Gastrocnemius medialis (tissue), 4 donors: ENCODE measurements around the gene DTL. TPM values are rescaled to one million over a fixed set of nuclear protein-coding genes. Genes with fewer than 3 reads are reported as not detected.

ENCODE experiments used
- ATAC-seq, 2 donors: fragments of 150-250 bp; one replicate each; pipeline ENCODE4 v1.9.1; 2016
- DNase-seq, 2 donors: peaks; one replicate each; pipeline ENCODE4 v3.0.0-alpha.2; 2019
- H3K27ac ChIP-seq, 4 donors: fragments of 200-600 bp; sonication (generic); 1 replicate in 1 of 4; 2 replicates in 3 of 4; pipeline ENCODE4 v1.5.1; 2016 to 2018; ENCODE audit warnings: mild to moderate bottlenecking in 2 of 4, moderate library complexity in 1 of 4
- H3K27me3 ChIP-seq, 3 donors: fragments of 200-600 bp; sonication (generic) in 2 of 3; 1 replicate in 1 of 3; 2 replicates in 2 of 3; pipeline versions ENCODE4 v1.5.1 to v1.6.0; 2016 to 2019; ENCODE audit warnings: mild to moderate bottlenecking in 1 of 3, moderate library complexity in 1 of 3
- H3K36me3 ChIP-seq, 2 donors: fragments of 200-600 bp; sonication (generic) in 1 of 2; one replicate each; pipeline ENCODE4 v1.5.1; 2017 to 2018
- H3K4me1 ChIP-seq, 2 donors: fragments of 200-600 bp; sonication (generic) in 1 of 2; one replicate each; pipeline ENCODE4 v1.5.1; 2016 to 2017; ENCODE audit warnings: mild to moderate bottlenecking in 2 of 2
- H3K4me3 ChIP-seq, 4 donors: fragments of 200-600 bp; sonication (generic) in 3 of 4; 1 replicate in 1 of 4; 2 replicates in 3 of 4; pipeline ENCODE4 v1.5.1; 2016 to 2019; ENCODE audit warnings: mild to moderate bottlenecking in 2 of 4
- H3K9me3 ChIP-seq, 3 donors: fragments of 200-600 bp; sonication (generic) in 2 of 3; 1 replicate in 1 of 3; 2 replicates in 2 of 3; pipeline ENCODE4 v1.5.1; 2016 to 2019
- CTCF ChIP-seq, 5 experiments: fragments of 450-650 bp in 3 of 5; fragments of 200-600 bp in 2 of 5; sonication (generic) in 2 of 5; IDR thresholded peaks in 4 of 5; conservative IDR thresholded peaks in 1 of 5; 1 replicate in 4 of 5; 2 replicates in 1 of 5; pipeline ENCODE4 v1.5.1; 2016 to 2019; ENCODE audit warnings: antibody characterized with exemption in 5 of 5, mild to moderate bottlenecking in 3 of 5, moderate library complexity in 3 of 5
- POLR2A ChIP-seq, 2 donors: fragments of 450-650 bp; IDR thresholded peaks; one replicate each; pipeline ENCODE4 v1.6.1; 2017; ENCODE audit warnings: antibody characterized with exemption in 2 of 2, mild to moderate bottlenecking in 2 of 2, moderate library complexity in 2 of 2
- in situ Hi-C, 4 donors: fragments of 200-750 bp; cut with MboI; loops; one replicate each; pipeline versions ENCODE4 v1.15.0 to v1.8.0; 2017; ENCODE audit warnings: low sequenced_read_pairs in 4 of 4
- intact Hi-C: fragments of 100-400 bp; cut with DNase I; formaldehyde crosslinking; loops from one replicate; pipeline ENCODE4 v1.15.1; 2023; ENCODE audit warnings: low total_unique reads
- total RNA-seq, 4 donors: library from RNA; depleted of rRNA; stranded (reverse); fragments of >200 nt; gene quantifications; one replicate each; pipeline versions ENCODE4 v1.1.0 to v1.2.3, GENCODE V29; 2016

DTL gene
- total RNA-seq, 4 donors from 2014 or later = 0.52 to 1.8 TPM; not detected in 2

- Histone ChIP-seq H3K9me3 (no peaks in the 10 kb centered on the region), H3K27ac (no peak overlapping the region), H3K4me1 (no peaks in the 10 kb centered on the region), H3K4me3 (no peak overlapping the region), H3K36me3 (no peaks in the 10 kb centered on the region), H3K27me3 (no peaks in the 10 kb centered on the region)
- in situ Hi-C loops = loop anchor here (5.0 to 25.0 kb wide), 4 partner anchors 299 to 394 kb away; no protein-coding TSS in a partner anchor
- peak; percentile 51 to 58 for ATAC-seq
- intact Hi-C loops = loop anchor here (2.0 kb wide), 1 partner anchor 394 kb away; no protein-coding TSS in a partner anchor
- TF ChIP-seq CTCF (IDR thresholded peaks at IDR 0.05 in 4 of 5, conservative IDR thresholded peaks at IDR 0.05 in 1 of 5) (peak; percentile 38 to 66 (median 50)), POLR2A (IDR thresholded peaks at IDR 0.05) (no peak)
- no peak for DNase-seq
Observed at GRCh38 chr1:212062832-212063438, 27.4 kb downstream of the DTL start.

DNA sequence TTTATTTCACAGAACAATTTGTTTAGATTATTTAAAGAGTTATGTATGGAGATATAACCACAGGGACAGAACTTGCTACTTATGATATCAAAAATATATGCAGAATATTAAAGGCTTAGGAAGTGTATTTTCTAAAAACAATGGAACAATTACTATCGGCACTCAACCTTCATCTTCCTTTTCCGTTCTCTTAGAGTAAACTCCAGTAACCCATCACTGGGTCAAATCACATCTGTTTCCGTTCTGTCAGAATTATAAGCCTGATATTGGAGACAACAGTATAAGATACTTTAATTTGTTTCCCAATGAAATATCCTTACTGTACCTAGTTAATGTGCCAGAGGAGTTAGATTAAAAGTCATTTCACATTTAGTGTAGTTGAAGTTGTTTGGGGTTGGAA is 32.2 kb downstream of the DTL start:
- Histone ChIP-seq H3K9me3 (no peaks in the 10 kb centered on the region), H3K4me3 (no peak overlapping the region), H3K27ac (peak overlapping the region in 1 of 4 donors; percentile 56), H3K27me3 (no peaks in the 10 kb centered on the region), H3K4me1 (peaks cover 0 to 8% of the 10 kb centered on the region in 2 donors), H3K36me3 (no peaks in the 10 kb centered on the region)
- ATAC-seq = peak in 1 of 2 donors; percentile 21
- intact Hi-C loops = no loop called here
- no peak for DNase-seq
- in situ Hi-C loops = loop anchor here in 2 of 4 donors (10.0 to 25.0 kb wide), 2 partner anchors 295 to 387 kb away; no protein-coding TSS in a partner anchor
- TF ChIP-seq CTCF (IDR thresholded peaks at IDR 0.05 in 4 of 5, conservative IDR thresholded peaks at IDR 0.05 in 1 of 5) (no peak), POLR2A (IDR thresholded peaks at IDR 0.05) (no peak)

- Histone ChIP-seq H3K9me3 (no peaks in the 10 kb centered on the region), H3K36me3 (no peaks in the 10 kb centered on the region), H3K27me3 (no peaks in the 10 kb centered on the region), H3K4me3 (no peak overlapping the region), H3K4me1 (peaks cover 10 to 22% of the 10 kb centered on the region in 2 donors), H3K27ac (peak overlapping the region in 3 of 4 donors; percentile 9 to 40 (median 17))
- peak; percentile 51 to 64 for ATAC-seq
- intact Hi-C loops (loop anchor here (1.0 to 2.0 kb wide), 3 partner anchors 246 to 386 kb away; no protein-coding TSS in a partner anchor), in situ Hi-C loops (loop anchor here (5.0 to 25.0 kb wide), 4 partner anchors 216 to 296 kb away; partner anchors contain the start of gene PPP2R5A (in 1 of the 4))
- TF ChIP-seq POLR2A (IDR thresholded peaks at IDR 0.05) (no peak), CTCF (IDR thresholded peaks at IDR 0.05 in 4 of 5, conservative IDR thresholded peaks at IDR 0.05 in 1 of 5) (peak; percentile 72 to 96 (median 84))
- no peak for DNase-seq
Observed at GRCh38 chr1:212070720-212071302, 35.3 kb downstream of the DTL start.

DNA sequence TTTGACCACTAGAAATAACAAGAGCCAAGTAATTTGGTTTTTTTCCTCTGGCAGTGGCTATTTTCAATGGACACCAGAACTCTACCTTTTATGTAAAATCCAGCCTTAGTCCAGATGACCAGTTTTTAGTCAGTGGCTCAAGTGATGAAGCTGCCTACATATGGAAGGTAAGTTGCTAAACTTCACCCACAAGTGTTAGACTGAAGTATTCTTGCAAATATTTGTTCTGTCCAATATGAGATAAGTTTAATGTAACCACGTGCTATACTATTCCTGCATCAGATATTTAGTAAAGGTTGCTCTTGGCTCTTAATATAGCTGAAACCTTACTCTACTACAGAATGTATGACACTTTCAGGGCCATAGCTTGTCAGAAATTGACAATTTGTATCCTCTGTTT is 36.5 kb downstream of the DTL start:
- TF ChIP-seq POLR2A (IDR thresholded peaks at IDR 0.05) = no peak
- no peak for TF ChIP-seq CTCF (IDR thresholded peaks at IDR 0.05 in 4 of 5, conservative IDR thresholded peaks at IDR 0.05 in 1 of 5)
- Histone ChIP-seq H3K9me3 (no peaks in the 10 kb centered on the region), H3K4me3 (no peak overlapping the region), H3K36me3 (no peaks in the 10 kb centered on the region), H3K27ac (peak overlapping the region in 1 of 4 donors; percentile 20), H3K27me3 (no peaks in the 10 kb centered on the region), H3K4me1 (peaks cover 17 to 33% of the 10 kb centered on the region in 2 donors)
- no peak for ATAC-seq
- no peak for DNase-seq
- intact Hi-C loops (loop anchor here (1.0 to 2.0 kb wide), 2 partner anchors 37 to 216 kb away; partner anchors contain the start of genes DTL and INTS7), in situ Hi-C loops (loop anchor here (5.0 to 25.0 kb wide), 4 partner anchors 215 to 295 kb away; partner anchors contain the start of gene PPP2R5A (in 1 of the 4))
